IMR-90 (cell line): Measurements from ENCODE around the gene PDE6A. TPM values are rescaled to one million over a fixed set of nuclear protein-coding genes. Genes with fewer than 3 reads are reported as not detected.
A peak's percentile ranks its signal among the peaks of the same experiment; 100 is the strongest.

Source experiments
- ATAC-seq: fragments of 200-7000 bp; cut with Tn5 transposase; 2 replicates; pipeline ENCODE4 v1.9.1; 2020; ENCODE audit warnings: low read depth, mild to moderate bottlenecking, moderate library complexity
- BruUV-seq: library from RNA; stranded (reverse); fragments of 400-500 nt; replicated peaks from 2 replicates; lab custom pipeline; 2021; lab: Mats Ljungman, UMichigan
- CTCF ChIA-PET: fragments of 300-600 bp; formaldehyde crosslinking; extraction: SDS; loops from one replicate; lab custom pipeline; 2021; ENCODE audit warnings: antibody characterized with exemption; lab: Yijun Ruan, JAX
- POLR2A ChIA-PET: fragments of 300-600 bp; sonication (Branson Sonifier 250); formaldehyde crosslinking; loops from one replicate; lab custom pipeline; 2022; ENCODE audit warnings: antibody characterized with exemption; ENCODE audit not compliant: unreplicated experiment; lab: Charles Lee
- DNase-seq: peaks from one replicate; pipeline ENCODE4 v3.0.0; 2013
- H2AFZ ChIP-seq: replicated peaks from 2 replicates; pipeline ENCODE3; 2013; ENCODE audit warnings: low read length, mild to moderate bottlenecking; ENCODE audit not compliant: poor library complexity
- H2AK5ac ChIP-seq: 2 replicates; pipeline ENCODE4 v1.6.1; 2013; ENCODE audit warnings: low read depth, low read length, inconsistent platforms
- H2AK9ac ChIP-seq: replicated peaks from 2 replicates; pipeline ENCODE3; 2013; ENCODE audit warnings: mild to moderate bottlenecking, low read depth, low read length, moderate library complexity; ENCODE audit not compliant: poor library complexity
- H2BK120ac ChIP-seq: 2 replicates; pipeline ENCODE4 v1.6.1; 2013; ENCODE audit warnings: low read depth, low read length, inconsistent platforms
- H2BK15ac ChIP-seq: 3 replicates; pipeline ENCODE4 v1.6.1; 2013; ENCODE audit warnings: low read depth, low read length, inconsistent platforms
- H2BK20ac ChIP-seq: 2 replicates; pipeline ENCODE4 v1.6.1; 2013; ENCODE audit warnings: low read depth, mild to moderate bottlenecking, inconsistent platforms, low read length, moderate library complexity
- H2BK5ac ChIP-seq: 2 replicates; pipeline ENCODE4 v1.6.1; 2013; ENCODE audit warnings: mild to moderate bottlenecking, low read depth, low read length, inconsistent platforms; ENCODE audit not compliant: poor library complexity, severe bottlenecking
- H3K14ac ChIP-seq: replicated peaks from 2 replicates; pipeline ENCODE4 v1.6.1; 2013; ENCODE audit warnings: low read depth, low read length, inconsistent platforms
- H3K18ac ChIP-seq: 2 replicates; pipeline ENCODE4 v1.6.1; 2013; ENCODE audit warnings: low read depth, low read length, control low read depth
- H3K23ac ChIP-seq: 2 replicates; pipeline ENCODE4 v1.6.1; 2013; ENCODE audit warnings: low read depth, low read length, inconsistent platforms
- H3K27ac ChIP-seq: 2 replicates; pipeline ENCODE4 v1.5.1; 2013; ENCODE audit warnings: mild to moderate bottlenecking, control low read depth, low read length; ENCODE audit not compliant: insufficient read depth
- H3K27me3 ChIP-seq: 2 replicates; pipeline ENCODE4 v1.6.1; 2013; ENCODE audit warnings: low read length; ENCODE audit not compliant: control insufficient read depth, insufficient read depth
- H3K36me3 ChIP-seq: 2 replicates; pipeline ENCODE4 v1.6.1; 2013; ENCODE audit warnings: low read length, mixed read lengths; ENCODE audit not compliant: control insufficient read depth, insufficient read depth
- H3K4ac ChIP-seq: 2 replicates; pipeline ENCODE4 v1.6.1; 2013; ENCODE audit warnings: low read depth, low read length, inconsistent platforms
- H3K4me1 ChIP-seq: 2 replicates; pipeline ENCODE4 v1.6.1; 2013; ENCODE audit warnings: low read length, mixed read lengths; ENCODE audit not compliant: control insufficient read depth, insufficient read depth
- H3K4me2 ChIP-seq: 2 replicates; pipeline ENCODE4 v1.6.1; 2013; ENCODE audit warnings: low read depth, mild to moderate bottlenecking, control low read depth, low read length, moderate library complexity
- H3K4me3 ChIP-seq: 2 replicates; pipeline ENCODE4 v1.5.1; 2013; ENCODE audit warnings: low read depth, mild to moderate bottlenecking, control low read depth, low read length, moderate library complexity; ENCODE audit not compliant: insufficient read depth
- H3K56ac ChIP-seq: 2 replicates; pipeline ENCODE4 v1.6.1; 2013; ENCODE audit warnings: low read length, inconsistent platforms; ENCODE audit not compliant: insufficient read depth; ENCODE audit errors: extremely low read depth
- H3K79me1 ChIP-seq, 2 experiments: 2 replicates each; pipeline ENCODE4 v1.6.1; 2013; ENCODE audit warnings: low read length in 2 of 2, inconsistent platforms in 1 of 2, low read depth in 1 of 2
- H3K9ac ChIP-seq: 2 replicates; pipeline ENCODE4 v1.6.1; 2013; ENCODE audit warnings: low read depth, low read length, control low read depth
- H3K9me1 ChIP-seq: 2 replicates; pipeline ENCODE4 v1.6.1; 2013; ENCODE audit warnings: low read length, inconsistent platforms; ENCODE audit not compliant: insufficient read depth
- H3K9me3 ChIP-seq: 2 replicates; pipeline ENCODE4 v1.6.1; 2013; ENCODE audit warnings: low read length; ENCODE audit not compliant: control insufficient read depth, insufficient read depth
- H4K20me1 ChIP-seq: 2 replicates; pipeline ENCODE4 v1.6.1; 2013; ENCODE audit warnings: low read length, inconsistent platforms; ENCODE audit not compliant: insufficient read depth
- H4K5ac ChIP-seq: 2 replicates; pipeline ENCODE4 v1.6.1; 2013; ENCODE audit warnings: mild to moderate bottlenecking, low read depth, low read length, control low read depth
- H4K8ac ChIP-seq, 2 experiments: 2 replicates each; pipeline ENCODE4 v1.6.1; 2013; ENCODE audit warnings: low read depth in 2 of 2, low read length in 2 of 2, control low read depth in 1 of 2, inconsistent platforms in 1 of 2
- H4K91ac ChIP-seq: 2 replicates; pipeline ENCODE4 v1.6.1; 2013; ENCODE audit warnings: low read depth, low read length, inconsistent platforms; ENCODE audit not compliant: insufficient read depth
- BHLHE40 ChIP-seq: fragments of 150-350 bp; IDR thresholded peaks from 2 replicates; pipeline ENCODE4 v1.6.1; 2016; ENCODE audit warnings: mild to moderate bottlenecking, low read depth, low read length
- ELK1 ChIP-seq: fragments of 150-350 bp; IDR thresholded peaks from 2 replicates; pipeline ENCODE4 v1.6.1; 2016; ENCODE audit warnings: low read depth, mild to moderate bottlenecking, low read length, moderate library complexity, borderline replicate concordance
- FOS ChIP-seq: fragments of 150-350 bp; IDR thresholded peaks from 2 replicates; pipeline ENCODE4 v1.6.1; 2016; ENCODE audit warnings: low read depth, low read length
- MXI1 ChIP-seq: IDR thresholded peaks from 2 replicates; pipeline ENCODE4 v1.6.1; 2012; ENCODE audit warnings: low read depth, mild to moderate bottlenecking, low read length, moderate library complexity, borderline replicate concordance
- NFE2L2 ChIP-seq: fragments of 150-350 bp; IDR thresholded peaks from 2 replicates; pipeline ENCODE4 v1.6.1; 2016; ENCODE audit warnings: low read depth, mild to moderate bottlenecking, low read length
- POLR2A ChIP-seq: IDR thresholded peaks from 2 replicates; pipeline ENCODE4 v1.6.1; 2012; ENCODE audit warnings: mild to moderate bottlenecking, low read depth, low read length
- USF2 ChIP-seq: fragments of 150-350 bp; IDR thresholded peaks from 2 replicates; pipeline ENCODE4 v1.6.1; 2017; ENCODE audit warnings: mild to moderate bottlenecking, antibody characterized with exemption, low read length, low read depth
- WGBS, 2 experiments: methylation state at CpG; one replicate each; pipeline versions ENCODE4 v1.1.5 to v1.1.7; 2013; ENCODE audit warnings: missing lambda C conversion rate in 2 of 2; ENCODE audit not compliant: insufficient read length in 1 of 2; ENCODE audit errors: extremely low coverage in 2 of 2; 5-methylcytosine and 5-hydroxymethylcytosine counted together
- dilution Hi-C: fragments of 300-500 bp; cut with HindIII; formaldehyde crosslinking; loops from one replicate; pipeline ENCODE4 v1.14.3; 2018; ENCODE audit warnings: low sequenced_read_pairs; ENCODE audit not compliant: unreplicated experiment
- in situ Hi-C: fragments of 300-500 bp; cut with MboI; formaldehyde crosslinking; loops from 3 replicates; pipeline ENCODE4 v1.14.3; 2019; ENCODE audit warnings: low sequenced_read_pairs, inconsistent platforms, mixed read lengths
- intact Hi-C: fragments of 100-400 bp; cut with micrococcal nuclease; formaldehyde crosslinking; loops from 2 replicates; pipeline ENCODE4 v1.10.0; 2022
- polyA plus RNA-seq, 3 experiments: library from polyadenylated mRNA; depleted of rRNA; stranded (reverse); fragments of >200 nt; gene quantifications; 2 replicates each; pipeline ENCODE4 v1.2.3, GENCODE V29; 2012; ENCODE audit warnings: low replicate concordance in 1 of 3
- total RNA-seq: library from RNA; depleted of rRNA; stranded (reverse); fragments of >200 nt; gene quantifications from 2 replicates; pipeline ENCODE4 v1.2.3, GENCODE V29; 2012

The PDE6A gene
- total and polyA plus RNA-seq, 2 of the 4 experiments (the other 2 are of a cell fraction): not detected

- H3K27ac ChIP-seq: peak within 1 kb of the TSS; percentile 70
- ATAC-seq (peak; percentile 100), DNase-seq (peak; percentile 97)
- H2AK5ac ChIP-seq: peak within 1 kb of the TSS; percentile 69
- peaks cover 6% of the 10 kb centered on the region for H3K4me1 ChIP-seq
- POLR2A ChIA-PET: interaction anchor here (0.6 to 0.7 kb wide), 4 partner anchors 12 to 122 kb away, joined by 3 to 7 read pairs (median 4); no protein-coding TSS in a partner anchor
- peak within 1 kb of the TSS; percentile 85 to 91 for H4K8ac ChIP-seq
- H3K79me1 ChIP-seq: peaks cover 0 to 14% of the 10 kb centered on the region in 2 experiments; a peak in 3 of 4 replicates
- H2BK120ac ChIP-seq: peak within 1 kb of the TSS; percentile 50; the same call in 1 of the 2 replicates
- peak within 1 kb of the TSS; percentile 54; the same call in 1 of the 2 replicates for H3K56ac ChIP-seq
- H3K4me2 ChIP-seq: peak within 1 kb of the TSS; percentile 96
- intact Hi-C loops (loop anchor here (1.0 to 5.0 kb wide), 2 partner anchors 108 to 324 kb away; no protein-coding TSS in a partner anchor), dilution Hi-C loops (no loop called here), in situ Hi-C loops (no loop called here)
- peak within 1 kb of the TSS; percentile 58 for H4K5ac ChIP-seq
- TF ChIP-seq POLR2A (peak; percentile 89), NFE2L2 (no peak), BHLHE40 (peak; percentile 7; the same call in 1 of the 2 replicates), FOS (peak; percentile 77), MXI1 (peak; percentile 71; the same call in 1 of the 2 replicates), USF2 (peak; percentile 98), ELK1 (no peak)
- no peaks in the 10 kb centered on the region for H3K36me3 ChIP-seq
- H3K9me1 ChIP-seq: peaks cover 7% of the 10 kb centered on the region
- peak within 1 kb of the TSS; percentile 82 for H3K9ac ChIP-seq
- H2AK9ac ChIP-seq: peak within 1 kb of the TSS; percentile 80
- peak within 1 kb of the TSS; percentile 87 for H3K14ac ChIP-seq
- H2BK20ac ChIP-seq: 0 out of 2 replicates have a peak within 1 kb of the TSS, but pooled peaks have one; percentile 14
- peak within 1 kb of the TSS; percentile 87 for H3K4me3 ChIP-seq
- H3K18ac ChIP-seq: peak within 1 kb of the TSS; percentile 43
- H2BK15ac ChIP-seq: peak within 1 kb of the TSS; percentile 51; the same call in 1 of the 3 replicates
- CTCF ChIA-PET: interaction anchor here (1.0 to 2.7 kb wide), 6 partner anchors 30 to 127 kb away, joined by 4 to 15 read pairs (median 6); no protein-coding TSS in a partner anchor
- WGBS, 2 experiments: 0% methylated on average over 29 of the region's 84 CpGs; no CpG with 5 or more reads in 1 of the 2 experiments
- peak within 1 kb of the TSS; percentile 64 for H3K4ac ChIP-seq
- H4K20me1 ChIP-seq: no peaks in the 10 kb centered on the region
- BruUV-seq: no TSS peak
- peak within 1 kb of the TSS; percentile 97 for H2AFZ ChIP-seq
- peak within 1 kb of the TSS; percentile 67 for H3K23ac ChIP-seq
- no peaks in the 10 kb centered on the region for H3K9me3 ChIP-seq
- peak within 1 kb of the TSS; percentile 66 for H2BK5ac ChIP-seq
- peak within 1 kb of the TSS; percentile 81 for H4K91ac ChIP-seq
- H3K27me3 ChIP-seq: no peaks in the 10 kb centered on the region
Observed at GRCh38 chr5:149960272-149961185, 15.9 kb upstream of the PDE6A start, which contains the start of gene SLC26A2. SLC26A2 (plus strand) TSS chr5:149960758; CDS start chr5:149977653, 16,895 bp downstream.
